NCI-H82 treated with DMSO at 0.1 percent for 48 hours (cell line): ENCODE results near the gene GCC2.
"Not testable (repeated sequence)": the region's sequence is repeated elsewhere in the genome, so short reads cannot be mapped to it uniquely, and the experiment has no call there.

Experiments
- DNase-seq: peaks from one replicate; lab custom pipeline; 2025; ENCODE audit not compliant: unreplicated experiment; lab: John Stamatoyannopoulos, UW

The GCC2 gene

GRCh38 chr2:108524688-108525087 is 75.7 kb downstream of the GCC2 start:
- not testable (repeated sequence) for DNase-seq

GRCh38 chr2:108525258-108525657 is 76.3 kb downstream of the GCC2 start:
- not testable (repeated sequence) for DNase-seq

GRCh38 chr2:108531674-108532055 is 82.7 kb downstream of the GCC2 start:
- no peak for DNase-seq

- DNase-seq: peak; percentile 77
Observed at GRCh38 chr2:108533832-108534583, 85.0 kb downstream of the GCC2 start, which contains the start of gene LIMS1. LIMS1 (plus strand) TSS chr2:108534470; CDS start chr2:108534563, 93 bp downstream.

GRCh38 chr2:108534584-108535356 is 85.8 kb downstream of the GCC2 start:
- DNase-seq: peak; percentile 47

- no peak for DNase-seq
Observed at GRCh38 chr2:108535357-108535631, 86.3 kb downstream of the GCC2 start.

GRCh38 chr2:108536133-108536780 is 87.3 kb downstream of the GCC2 start:
- no peak for DNase-seq

GRCh38 chr2:108536911-108537310 is 87.9 kb downstream of the GCC2 start:
- DNase-seq: no peak

- no peak for DNase-seq
Observed at GRCh38 chr2:108538000-108538625, 89.1 kb downstream of the GCC2 start.

- no peak for DNase-seq
Observed at GRCh38 chr2:108541451-108541850, 92.4 kb downstream of the GCC2 start.

- no peak for DNase-seq
Observed at GRCh38 chr2:108542071-108542470, 93.1 kb downstream of the GCC2 start.

- DNase-seq: no peak
Observed at GRCh38 chr2:108547606-108548005, 98.6 kb downstream of the GCC2 start.

- no peak for DNase-seq
Observed at GRCh38 chr2:108548208-108549003, 99.4 kb downstream of the GCC2 start.

GRCh38 chr2:108552566-108552965 is 103.6 kb downstream of the GCC2 start:
- no peak for DNase-seq

GRCh38 chr2:108553209-108553919 is 104.4 kb downstream of the GCC2 start:
- no peak for DNase-seq

GRCh38 chr2:108554528-108554927 is 105.5 kb downstream of the GCC2 start:
- no peak for DNase-seq

GRCh38 chr2:108555572-108555971 is 106.6 kb downstream of the GCC2 start:
- DNase-seq: no peak

- DNase-seq: not testable (repeated sequence)
Observed at GRCh38 chr2:108556581-108556980, 107.6 kb downstream of the GCC2 start.
